ENCODE measurements around the gene CFTR. TPM values are rescaled to one million over a fixed set of nuclear protein-coding genes. Genes with fewer than 3 reads are reported as not detected.
A peak's percentile ranks its signal among the peaks of the same experiment; 100 is the strongest.

CFTR gene
- total and polyA plus RNA-seq, 10 donors: 0.02 to 0.27 (median 0.05) TPM; not detected in 6

GRCh38 chr7:117667456-117667855 lies 187.6 kb downstream of the CFTR start:
- H3K27ac ChIP-seq: no peak overlapping the region
- no peak for DNase-seq
- H3K9me3 ChIP-seq: no peaks in the 10 kb centered on the region
- H3K4me1 ChIP-seq: no peaks in the 10 kb centered on the region
- TF ChIP-seq POLR2A (IDR thresholded peaks at IDR 0.05): no peak
- TF ChIP-seq CTCF (IDR thresholded peaks at IDR 0.05 in 8 of 11, conservative IDR thresholded peaks at IDR 0.05 in 3 of 11): no peak
- TF ChIP-seq POLR2AphosphoS5 (IDR thresholded peaks at IDR 0.05): no peak
- WGBS, 5 donors: 72 to 84% (median 75%) methylated on average over 2 of the region's 2 CpGs
- H3K4me3 ChIP-seq: no peak overlapping the region
- H3K27me3 ChIP-seq (replicated peaks in 1 of 7): no peaks in the 10 kb centered on the region
- intact Hi-C loops (cut with DNase I; ENCODE audit: low total_unique reads): no loop called here
- no peaks in the 10 kb centered on the region for H3K36me3 ChIP-seq

GRCh38 chr7:117669818-117670217 lies 190.0 kb downstream of the CFTR start:
- Histone ChIP-seq H3K4me3 (no peak overlapping the region), H3K36me3 (no peaks in the 10 kb centered on the region), H3K4me1 (no peaks in the 10 kb centered on the region), H3K9me3 (no peaks in the 10 kb centered on the region), H3K27ac (no peak overlapping the region), H3K27me3 (replicated peaks in 1 of 7) (no peaks in the 10 kb centered on the region)
- WGBS, 5 donors: 70 to 84% (median 80%) methylated on average over 4 of the region's 4 CpGs
- DNase-seq: no peak
- intact Hi-C loops (cut with DNase I; ENCODE audit: low total_unique reads): no loop called here
- no peak for TF ChIP-seq POLR2A (IDR thresholded peaks at IDR 0.05)
- no peak for TF ChIP-seq CTCF (IDR thresholded peaks at IDR 0.05 in 8 of 11, conservative IDR thresholded peaks at IDR 0.05 in 3 of 11)
- TF ChIP-seq POLR2AphosphoS5 (IDR thresholded peaks at IDR 0.05): no peak

- Histone ChIP-seq H3K4me3 (no peak overlapping the region), H3K9me3 (no peaks in the 10 kb centered on the region), H3K4me1 (no peaks in the 10 kb centered on the region), H3K27ac (no peak overlapping the region), H3K27me3 (replicated peaks in 1 of 7) (no peaks in the 10 kb centered on the region), H3K36me3 (no peaks in the 10 kb centered on the region)
- 36 to 54% (median 40%) methylated on average over 1 of the region's 1 CpG for WGBS, 5 donors
- intact Hi-C loops (cut with DNase I; ENCODE audit: low total_unique reads): no loop called here
- TF ChIP-seq POLR2A (IDR thresholded peaks at IDR 0.05) (no peak), CTCF (IDR thresholded peaks at IDR 0.05 in 8 of 11, conservative IDR thresholded peaks at IDR 0.05 in 3 of 11) (no peak), POLR2AphosphoS5 (IDR thresholded peaks at IDR 0.05) (no peak)
- no peak for DNase-seq
Observed at GRCh38 chr7:117672453-117672852, 192.6 kb downstream of the CFTR start.

- no peaks in the 10 kb centered on the region for H3K4me1 ChIP-seq
- no peak overlapping the region for H3K4me3 ChIP-seq
- H3K9me3 ChIP-seq: no peaks in the 10 kb centered on the region
- intact Hi-C loops (cut with DNase I; ENCODE audit: low total_unique reads): no loop called here
- H3K27me3 ChIP-seq (replicated peaks in 1 of 7): no peaks in the 10 kb centered on the region
- no peak overlapping the region for H3K27ac ChIP-seq
- TF ChIP-seq POLR2AphosphoS5 (IDR thresholded peaks at IDR 0.05): no peak
- no peak for TF ChIP-seq CTCF (IDR thresholded peaks at IDR 0.05 in 8 of 11, conservative IDR thresholded peaks at IDR 0.05 in 3 of 11)
- TF ChIP-seq POLR2A (IDR thresholded peaks at IDR 0.05): no peak
- peak; percentile 67 for DNase-seq
- H3K36me3 ChIP-seq: no peaks in the 10 kb centered on the region
- 74 to 86% (median 79%) methylated on average over 14 of the region's 14 CpGs for WGBS, 5 donors
Observed at GRCh38 chr7:117673367-117673766, 193.5 kb downstream of the CFTR start.
